Stimulated activated CD4-positive, alpha-beta T cell treated with anti-CD3 and anti-CD28 coated beads, Interleukin-4, amount 100 ng/mL, for 1 hour (primary cell): ENCODE data around the gene UBE3D.
"Not testable (repeated sequence)": the region's sequence is repeated elsewhere in the genome, so short reads cannot be mapped to it uniquely, and the experiment has no call there.

Experiments
- DNase-seq: peaks from one replicate; pipeline ENCODE4 v3.0.0-alpha.2; 2020

The UBE3D gene

GRCh38 chr6:82909551-82909950 lies 156.1 kb downstream of the UBE3D start:
- no peak for DNase-seq

- no peak for DNase-seq
Observed at GRCh38 chr6:82908661-82909060, 157.0 kb downstream of the UBE3D start.

- no peak for DNase-seq
Observed at GRCh38 chr6:82906951-82907350, 158.7 kb downstream of the UBE3D start.

- DNase-seq: no peak
Observed at GRCh38 chr6:82906489-82906888, 159.2 kb downstream of the UBE3D start.

- no peak for DNase-seq
Observed at GRCh38 chr6:82904860-82905259, 160.8 kb downstream of the UBE3D start.

GRCh38 chr6:82904257-82904656 lies 161.4 kb downstream of the UBE3D start:
- no peak for DNase-seq

- no peak for DNase-seq
Observed at GRCh38 chr6:82902290-82902689, 163.4 kb downstream of the UBE3D start.

- DNase-seq: no peak
Observed at GRCh38 chr6:82894653-82895259, 170.9 kb downstream of the UBE3D start.

- DNase-seq: no peak
Observed at GRCh38 chr6:82893889-82894652, 171.6 kb downstream of the UBE3D start.

- DNase-seq: not testable (repeated sequence)
Observed at GRCh38 chr6:82891503-82891902, 174.1 kb downstream of the UBE3D start.

GRCh38 chr6:82891076-82891475 lies 174.6 kb downstream of the UBE3D start:
- DNase-seq: no peak

- no peak for DNase-seq
Observed at GRCh38 chr6:82890240-82890639, 175.4 kb downstream of the UBE3D start.

- DNase-seq: no peak
Observed at GRCh38 chr6:82889143-82889542, 176.5 kb downstream of the UBE3D start.

- no peak for DNase-seq
Observed at GRCh38 chr6:82882363-82883023, 183.1 kb downstream of the UBE3D start.

GRCh38 chr6:82881519-82881918 lies 184.1 kb downstream of the UBE3D start:
- DNase-seq: no peak

- DNase-seq: no peak
Observed at GRCh38 chr6:82878812-82879211, 186.8 kb downstream of the UBE3D start.

- no peak for DNase-seq
Observed at GRCh38 chr6:82877213-82878195, 188.1 kb downstream of the UBE3D start.

GRCh38 chr6:82875573-82876185 lies 190.0 kb downstream of the UBE3D start:
- DNase-seq: no peak

GRCh38 chr6:82874867-82875266 lies 190.8 kb downstream of the UBE3D start:
- DNase-seq: no peak

- DNase-seq: no peak
Observed at GRCh38 chr6:82872185-82872584, 193.5 kb downstream of the UBE3D start.

GRCh38 chr6:82870582-82871172 lies 195.0 kb downstream of the UBE3D start:
- no peak for DNase-seq

GRCh38 chr6:82869493-82869892 lies 196.1 kb downstream of the UBE3D start:
- DNase-seq: no peak
